ENCODE results near the gene MARCKS.

Gene MARCKS

GRCh38 chr6:113853252-113853651 lies 3.9 kb upstream of the MARCKS start:
- no peak for DNase-seq (ENCODE audit: low read depth)

- DNase-seq (ENCODE audit: low read depth): no peak
Observed at GRCh38 chr6:113854531-113855499, 2.3 kb upstream of the MARCKS start.

- DNase-seq (ENCODE audit: low read depth): no peak
Observed at GRCh38 chr6:113855500-113856374, 1.4 kb upstream of the MARCKS start.

- no peak for DNase-seq (ENCODE audit: low read depth)
Observed at GRCh38 chr6:113856375-113856624, 845 bp upstream of the MARCKS start.

GRCh38 chr6:113857556-113858479 lies 673 bp downstream of the MARCKS start:
- no peak for DNase-seq (ENCODE audit: low read depth)

- peak; percentile 27 for DNase-seq (ENCODE audit: low read depth)
Observed at GRCh38 chr6:113858480-113859348, 1.6 kb downstream of the MARCKS start.

- no peak for DNase-seq (ENCODE audit: low read depth)
Observed at GRCh38 chr6:113859349-113860180, 2.4 kb downstream of the MARCKS start.

- no peak for DNase-seq (ENCODE audit: low read depth)
Observed at GRCh38 chr6:113860181-113860955, 3.2 kb downstream of the MARCKS start.

GRCh38 chr6:113862112-113862511 lies 5.0 kb downstream of the MARCKS start:
- DNase-seq (ENCODE audit: low read depth): no peak

GRCh38 chr6:113870917-113871316 lies 13.8 kb downstream of the MARCKS start:
- DNase-seq (ENCODE audit: low read depth): no peak

GRCh38 chr6:113871975-113872374 lies 14.8 kb downstream of the MARCKS start:
- no peak for DNase-seq (ENCODE audit: low read depth)

- no peak for DNase-seq (ENCODE audit: low read depth)
Observed at GRCh38 chr6:113873043-113873667, 16.0 kb downstream of the MARCKS start.

GRCh38 chr6:113875470-113875869 lies 18.3 kb downstream of the MARCKS start:
- no peak for DNase-seq (ENCODE audit: low read depth)

GRCh38 chr6:113876695-113877094 lies 19.6 kb downstream of the MARCKS start:
- DNase-seq (ENCODE audit: low read depth): no peak

GRCh38 chr6:113879186-113880096 lies 22.3 kb downstream of the MARCKS start:
- DNase-seq (ENCODE audit: low read depth): no peak

GRCh38 chr6:113881478-113881980 lies 24.4 kb downstream of the MARCKS start:
- no peak for DNase-seq (ENCODE audit: low read depth)

GRCh38 chr6:113882336-113883022 lies 25.3 kb downstream of the MARCKS start:
- DNase-seq (ENCODE audit: low read depth): no peak
